Effector memory CD8-positive, alpha-beta T cell (primary cell): Measurements from ENCODE around the gene NCDN.

Experiments used
- ATAC-seq: fragments of 150-1000 bp; cut with Tn5 transposase; replicated peaks from 2 replicates; pipeline ENCODE4 v1.10.0; 2021; ENCODE audit warnings: mild to moderate bottlenecking, moderate library complexity
- DNase-seq, 3 experiments: peaks; one replicate each; pipeline ENCODE4 v3.0.0; 2021
- H3K27ac Mint-ChIP-seq, 2 donors: one replicate each; pipeline ENCODE4 v1.8.0; 2022; ENCODE audit warnings: mild to moderate bottlenecking in 2 of 2, mixed read lengths in 2 of 2, moderate library complexity in 2 of 2
- H3K27me3 Mint-ChIP-seq, 2 donors: one replicate each; pipeline ENCODE4 v1.8.0; 2022; ENCODE audit warnings: mixed read lengths in 2 of 2
- H3K36me3 Mint-ChIP-seq: one replicate; pipeline ENCODE4 v1.8.0; 2022; ENCODE audit warnings: mild to moderate bottlenecking, moderate library complexity, mixed read lengths; ENCODE audit not compliant: insufficient read depth
- H3K4me1 Mint-ChIP-seq, 2 donors: one replicate each; pipeline ENCODE4 v1.8.0; 2022; ENCODE audit warnings: low read depth in 2 of 2, mixed read lengths in 2 of 2
- H3K4me3 Mint-ChIP-seq, 2 donors: one replicate each; pipeline ENCODE4 v1.8.0; 2022; ENCODE audit warnings: mild to moderate bottlenecking in 2 of 2, mixed read lengths in 2 of 2, moderate library complexity in 2 of 2
- H3K9me3 Mint-ChIP-seq, 2 donors: one replicate each; pipeline ENCODE4 v1.8.0; 2022; ENCODE audit warnings: mixed read lengths in 2 of 2

NCDN gene

GRCh38 chr1:35594005-35594760 lies 36.6 kb downstream of the NCDN start:
- Mint-ChIP-seq H3K27me3 (no peaks in the 10 kb centered on the region), H3K4me1 (peaks cover 4 to 9% of the 10 kb centered on the region in 2 donors), H3K4me3 (no peak overlapping the region), H3K9me3 (no peaks in the 10 kb centered on the region), H3K36me3 (no peaks in the 10 kb centered on the region), H3K27ac (peak overlapping the region; percentile 35 to 64)
- ATAC-seq (no peak), DNase-seq (no peak)

GRCh38 chr1:35595684-35596083 lies 38.1 kb downstream of the NCDN start:
- no peak overlapping the region for H3K4me3 Mint-ChIP-seq
- H3K27ac Mint-ChIP-seq: peak overlapping the region; percentile 61 to 65
- no peaks in the 10 kb centered on the region for H3K9me3 Mint-ChIP-seq
- no peak for DNase-seq
- no peak for ATAC-seq
- peaks cover 4% of the 10 kb centered on the region in 2 donors for H3K4me1 Mint-ChIP-seq
- H3K27me3 Mint-ChIP-seq: no peaks in the 10 kb centered on the region
- no peaks in the 10 kb centered on the region for H3K36me3 Mint-ChIP-seq

GRCh38 chr1:35597870-35598269 lies 40.3 kb downstream of the NCDN start:
- no peak for DNase-seq
- Mint-ChIP-seq H3K36me3 (peaks cover 11% of the 10 kb centered on the region), H3K9me3 (no peaks in the 10 kb centered on the region), H3K4me1 (peaks cover under 1 to 1% of the 10 kb centered on the region in 2 donors), H3K27me3 (no peaks in the 10 kb centered on the region), H3K4me3 (no peak overlapping the region), H3K27ac (no peak overlapping the region)
- no peak for ATAC-seq

GRCh38 chr1:35598895-35599294 lies 41.3 kb downstream of the NCDN start:
- no peak for ATAC-seq
- no peaks in the 10 kb centered on the region for H3K9me3 Mint-ChIP-seq
- H3K27me3 Mint-ChIP-seq: no peaks in the 10 kb centered on the region
- no peaks in the 10 kb centered on the region for H3K4me1 Mint-ChIP-seq
- no peak for DNase-seq
- H3K4me3 Mint-ChIP-seq: no peak overlapping the region
- peak overlapping the region in 1 of 2 donors; percentile 14 for H3K27ac Mint-ChIP-seq
- H3K36me3 Mint-ChIP-seq: peaks cover 22% of the 10 kb centered on the region

- peak overlapping the region in 1 of 2 donors; percentile 14 for H3K27ac Mint-ChIP-seq
- peaks cover 23% of the 10 kb centered on the region for H3K36me3 Mint-ChIP-seq
- ATAC-seq: no peak
- no peak overlapping the region for H3K4me3 Mint-ChIP-seq
- H3K27me3 Mint-ChIP-seq: no peaks in the 10 kb centered on the region
- no peaks in the 10 kb centered on the region for H3K4me1 Mint-ChIP-seq
- DNase-seq: no peak
- no peaks in the 10 kb centered on the region for H3K9me3 Mint-ChIP-seq
These were observed 41.8 kb downstream of the NCDN start for GRCh38 chr1:35599411-35599810.

- no peak overlapping the region for H3K27ac Mint-ChIP-seq
- DNase-seq: no peak
- H3K36me3 Mint-ChIP-seq: peaks cover 31% of the 10 kb centered on the region
These were observed 43.0 kb downstream of the NCDN start for GRCh38 chr1:35600593-35600992.

GRCh38 chr1:35603468-35603867 lies 45.9 kb downstream of the NCDN start:
- H3K4me1 Mint-ChIP-seq: peaks cover 14 to 16% of the 10 kb centered on the region in 2 donors
- DNase-seq (no peak), ATAC-seq (no peak)
- H3K36me3 Mint-ChIP-seq: peaks cover 53% of the 10 kb centered on the region
- no peak overlapping the region for H3K4me3 Mint-ChIP-seq
- peak overlapping the region; percentile 23 to 74 for H3K27ac Mint-ChIP-seq
- H3K9me3 Mint-ChIP-seq: no peaks in the 10 kb centered on the region
- H3K27me3 Mint-ChIP-seq: no peaks in the 10 kb centered on the region

More at GRCh38 chr1:35600593-35600992, 43.0 kb downstream of the NCDN start:
- no peak for ATAC-seq
- Mint-ChIP-seq H3K27me3 (no peaks in the 10 kb centered on the region), H3K4me1 (peaks cover 1 to 2% of the 10 kb centered on the region in 2 donors), H3K4me3 (no peak overlapping the region), H3K9me3 (no peaks in the 10 kb centered on the region)

GRCh38 chr1:35603941-35604340 lies 46.3 kb downstream of the NCDN start:
- Mint-ChIP-seq H3K27ac (no peak overlapping the region), H3K9me3 (no peaks in the 10 kb centered on the region), H3K27me3 (no peaks in the 10 kb centered on the region), H3K4me1 (peaks cover 14 to 17% of the 10 kb centered on the region in 2 donors), H3K4me3 (no peak overlapping the region), H3K36me3 (peaks cover 53% of the 10 kb centered on the region)
- no peak for ATAC-seq
- DNase-seq: no peak

GRCh38 chr1:35605071-35605866 lies 47.7 kb downstream of the NCDN start:
- no peak overlapping the region for H3K4me3 Mint-ChIP-seq
- H3K4me1 Mint-ChIP-seq: peaks cover 14 to 20% of the 10 kb centered on the region in 2 donors
- H3K27me3 Mint-ChIP-seq: no peaks in the 10 kb centered on the region
- DNase-seq: no peak
- ATAC-seq: no peak
- peak overlapping the region in 1 of 2 donors; percentile 82 for H3K27ac Mint-ChIP-seq
- no peaks in the 10 kb centered on the region for H3K9me3 Mint-ChIP-seq
- H3K36me3 Mint-ChIP-seq: peaks cover 53% of the 10 kb centered on the region

GRCh38 chr1:35605867-35606182 lies 48.2 kb downstream of the NCDN start:
- H3K4me1 Mint-ChIP-seq: peaks cover 15 to 20% of the 10 kb centered on the region in 2 donors
- peaks cover 53% of the 10 kb centered on the region for H3K36me3 Mint-ChIP-seq
- DNase-seq: no peak
- no peak for ATAC-seq
- H3K4me3 Mint-ChIP-seq: no peak overlapping the region
- peak overlapping the region in 1 of 2 donors; percentile 82 for H3K27ac Mint-ChIP-seq
- no peaks in the 10 kb centered on the region for H3K9me3 Mint-ChIP-seq
- no peaks in the 10 kb centered on the region for H3K27me3 Mint-ChIP-seq

GRCh38 chr1:35611655-35612054 lies 54.1 kb downstream of the NCDN start:
- DNase-seq (no peak), ATAC-seq (no peak)
- peaks cover 26% of the 10 kb centered on the region for H3K36me3 Mint-ChIP-seq
- H3K27me3 Mint-ChIP-seq: no peaks in the 10 kb centered on the region
- H3K4me3 Mint-ChIP-seq: no peak overlapping the region
- no peak overlapping the region for H3K27ac Mint-ChIP-seq
- peaks cover 29% of the 10 kb centered on the region in 2 donors for H3K4me1 Mint-ChIP-seq
- no peaks in the 10 kb centered on the region for H3K9me3 Mint-ChIP-seq

GRCh38 chr1:35615440-35615839 lies 57.8 kb downstream of the NCDN start:
- Mint-ChIP-seq H3K27me3 (no peaks in the 10 kb centered on the region), H3K4me1 (peaks cover 24 to 48% of the 10 kb centered on the region in 2 donors), H3K36me3 (peaks cover 21% of the 10 kb centered on the region), H3K4me3 (no peak overlapping the region), H3K27ac (peak overlapping the region; percentile 30 to 50), H3K9me3 (no peaks in the 10 kb centered on the region)
- ATAC-seq (no peak), DNase-seq (no peak)
